Rectal smooth muscle tissue (tissue), 1 donor: Measurements from ENCODE around the gene CORIN.

ENCODE experiments used
- H3K27ac ChIP-seq: one replicate; pipeline ENCODE4 v1.7.0; 2013; ENCODE audit warnings: low read depth, low read length, inconsistent platforms
- H3K27me3 ChIP-seq: one replicate; pipeline ENCODE4 v1.7.0; 2013; ENCODE audit warnings: low read length; ENCODE audit not compliant: control insufficient read depth, insufficient read depth
- H3K36me3 ChIP-seq: one replicate; pipeline ENCODE4 v1.7.0; 2013; ENCODE audit warnings: low read length; ENCODE audit not compliant: control insufficient read depth, insufficient read depth
- H3K4me1 ChIP-seq: one replicate; pipeline ENCODE4 v1.7.0; 2013; ENCODE audit warnings: low read length; ENCODE audit not compliant: control insufficient read depth, insufficient read depth
- H3K4me3 ChIP-seq: one replicate; pipeline ENCODE4 v1.7.0; 2013; ENCODE audit warnings: low read length
- H3K9ac ChIP-seq: one replicate; pipeline ENCODE4 v1.7.0; 2013; ENCODE audit warnings: low read length

CORIN gene

DNA sequence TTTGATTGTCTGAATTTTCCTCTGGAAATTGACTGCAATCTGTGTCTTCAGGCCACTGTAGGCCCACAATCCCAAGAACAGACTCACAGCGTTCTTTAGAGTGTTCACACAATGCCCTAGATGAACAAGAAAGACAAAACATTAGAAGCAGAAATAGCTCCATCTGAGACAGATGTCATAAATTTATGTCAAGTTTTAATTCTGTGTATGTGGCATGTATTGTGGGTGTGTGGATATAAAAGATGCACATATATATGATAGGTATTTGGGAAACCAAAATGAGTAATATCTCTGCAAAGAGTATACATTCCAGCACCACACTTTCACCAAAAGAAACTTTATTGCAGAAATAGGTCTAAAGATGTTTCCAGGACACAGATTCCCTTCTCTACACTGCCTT, 176.1 kb downstream of the CORIN start:
- H3K36me3 ChIP-seq: no peaks in the 10 kb centered on the region
- no peak overlapping the region for H3K9ac ChIP-seq
- H3K4me3 ChIP-seq: no peak overlapping the region
- H3K27me3 ChIP-seq: no peaks in the 10 kb centered on the region
- H3K27ac ChIP-seq: no peak overlapping the region
- no peaks in the 10 kb centered on the region for H3K4me1 ChIP-seq

DNA sequence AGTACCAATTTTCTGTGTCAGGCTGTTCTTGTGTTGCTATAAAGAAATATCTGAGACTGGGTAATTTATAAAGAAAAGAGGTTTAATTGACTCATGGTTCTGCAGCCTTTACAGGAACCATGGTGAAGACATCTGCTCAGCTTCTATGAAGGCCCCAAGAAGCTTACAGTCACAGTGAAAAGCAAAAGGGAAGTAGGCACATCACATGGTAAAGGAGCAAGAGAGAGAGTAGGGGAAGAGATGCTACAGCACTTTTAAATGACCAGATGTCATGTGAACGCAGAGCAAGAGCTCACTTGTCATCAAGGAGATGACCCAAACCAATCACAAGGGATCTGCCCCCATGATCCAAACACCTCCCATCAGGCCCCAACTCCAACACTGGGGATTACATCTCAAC, 178.5 kb downstream of the CORIN start:
- Histone ChIP-seq H3K9ac (no peak overlapping the region), H3K27me3 (no peaks in the 10 kb centered on the region), H3K4me1 (no peaks in the 10 kb centered on the region), H3K36me3 (no peaks in the 10 kb centered on the region), H3K27ac (no peak overlapping the region), H3K4me3 (no peak overlapping the region)

DNA sequence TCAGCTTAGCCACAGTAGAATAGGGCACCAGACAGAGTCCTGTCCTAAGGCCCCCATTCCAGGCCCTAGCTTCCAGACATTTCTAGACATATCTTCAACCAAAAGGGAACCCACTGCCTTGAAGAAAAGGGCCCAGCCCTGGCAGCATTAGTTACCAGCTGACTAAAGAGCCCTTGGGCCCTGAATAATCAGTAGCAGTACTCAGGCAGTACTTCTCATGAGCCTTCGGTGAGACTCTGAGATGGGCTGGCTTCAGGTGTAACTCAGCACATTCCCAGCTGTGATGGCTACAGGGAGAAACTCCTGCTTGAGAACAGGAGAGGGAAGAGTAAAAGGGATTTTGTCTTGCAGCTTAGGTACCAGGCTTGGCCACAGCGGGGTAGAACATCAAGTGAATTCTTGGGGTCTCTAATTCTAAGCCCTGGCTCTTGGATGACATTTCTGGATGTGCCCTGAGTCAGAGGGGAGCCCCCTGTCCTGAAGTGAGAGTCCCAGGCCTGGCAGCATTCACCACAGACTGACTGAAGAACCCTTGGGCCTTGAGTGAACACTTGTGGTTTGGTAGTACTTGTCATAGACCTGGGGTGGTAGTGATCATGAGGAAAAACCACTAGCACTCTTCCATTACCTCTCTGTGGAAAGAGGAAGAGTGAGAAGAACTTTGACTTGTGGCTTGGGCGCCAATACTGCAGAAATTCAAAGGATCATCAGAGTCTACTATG, 182.7 kb downstream of the CORIN start:
- no peaks in the 10 kb centered on the region for H3K4me1 ChIP-seq
- H3K36me3 ChIP-seq: no peaks in the 10 kb centered on the region
- H3K27ac ChIP-seq: no peak overlapping the region
- no peak overlapping the region for H3K9ac ChIP-seq
- H3K27me3 ChIP-seq: no peaks in the 10 kb centered on the region
- no peak overlapping the region for H3K4me3 ChIP-seq

DNA sequence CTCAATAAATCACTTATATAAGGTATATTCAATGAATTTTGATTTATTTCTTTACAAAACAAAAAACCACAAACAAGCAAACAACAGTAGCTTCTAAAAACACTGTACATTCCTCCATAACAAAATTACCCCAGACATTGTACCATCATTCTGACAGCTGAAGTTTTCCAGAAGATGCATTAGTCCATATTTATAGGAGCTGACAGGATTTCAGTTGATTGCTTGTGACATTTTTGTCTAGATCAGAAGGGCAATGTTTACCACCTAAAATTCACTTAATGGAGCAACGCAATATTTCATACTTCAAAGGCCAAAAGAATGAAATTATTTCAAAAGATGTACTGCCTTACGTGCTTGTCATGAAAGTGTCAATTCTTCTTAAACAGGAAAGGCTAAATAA, 185.8 kb downstream of the CORIN start:
- Histone ChIP-seq H3K4me3 (no peak overlapping the region), H3K27me3 (no peaks in the 10 kb centered on the region), H3K36me3 (no peaks in the 10 kb centered on the region), H3K27ac (no peak overlapping the region), H3K9ac (no peak overlapping the region), H3K4me1 (no peaks in the 10 kb centered on the region)

DNA sequence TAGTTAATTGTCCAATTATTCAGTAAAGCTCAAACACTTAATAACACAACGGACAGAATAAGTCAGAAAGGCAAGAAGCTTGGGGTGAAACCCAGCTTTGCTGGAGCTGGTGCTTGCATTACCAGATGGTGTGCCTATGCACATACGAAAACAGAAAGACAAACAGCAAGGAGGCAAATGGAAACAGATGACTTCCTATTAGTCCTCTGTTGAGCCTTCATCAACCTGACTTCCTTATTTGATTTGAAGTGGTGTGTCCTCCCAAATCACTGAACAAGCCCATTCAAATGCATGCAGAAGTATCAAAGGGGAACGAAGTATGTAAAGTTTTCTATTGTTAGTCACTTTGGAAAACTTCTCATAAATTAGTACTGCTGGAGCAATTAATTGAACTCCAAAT, 186.6 kb downstream of the CORIN start:
- H3K4me3 ChIP-seq: no peak overlapping the region
- H3K27ac ChIP-seq: no peak overlapping the region
- no peaks in the 10 kb centered on the region for H3K36me3 ChIP-seq
- H3K4me1 ChIP-seq: no peaks in the 10 kb centered on the region
- no peaks in the 10 kb centered on the region for H3K27me3 ChIP-seq
- H3K9ac ChIP-seq: no peak overlapping the region

DNA sequence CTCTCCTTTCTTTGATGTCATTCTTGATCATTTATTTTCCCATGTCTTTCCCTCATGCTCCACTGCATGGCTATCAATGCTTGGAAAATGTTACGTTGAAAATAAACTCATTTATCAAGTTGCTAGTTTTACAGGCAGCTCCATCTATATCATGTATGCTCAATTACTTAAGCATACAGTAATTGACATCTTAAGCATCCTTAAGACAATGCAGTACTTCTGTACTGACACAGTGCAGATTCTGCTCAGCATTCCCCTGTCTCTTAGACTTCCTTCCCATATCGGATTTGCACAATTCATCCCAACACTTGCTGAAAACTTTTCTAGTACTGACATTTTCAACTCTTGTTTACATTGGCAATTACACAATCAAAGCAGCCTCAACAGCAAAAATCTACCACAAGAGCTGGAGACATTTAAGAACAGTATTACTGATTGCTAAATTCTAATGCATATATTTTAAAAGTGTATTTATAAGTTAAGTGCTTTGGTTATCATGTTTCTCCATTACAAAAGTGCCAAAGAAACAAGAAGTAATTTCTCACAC, 187.2 kb downstream of the CORIN start:
- Histone ChIP-seq H3K4me3 (no peak overlapping the region), H3K27me3 (no peaks in the 10 kb centered on the region), H3K9ac (no peak overlapping the region), H3K27ac (no peak overlapping the region), H3K4me1 (no peaks in the 10 kb centered on the region), H3K36me3 (no peaks in the 10 kb centered on the region)

DNA sequence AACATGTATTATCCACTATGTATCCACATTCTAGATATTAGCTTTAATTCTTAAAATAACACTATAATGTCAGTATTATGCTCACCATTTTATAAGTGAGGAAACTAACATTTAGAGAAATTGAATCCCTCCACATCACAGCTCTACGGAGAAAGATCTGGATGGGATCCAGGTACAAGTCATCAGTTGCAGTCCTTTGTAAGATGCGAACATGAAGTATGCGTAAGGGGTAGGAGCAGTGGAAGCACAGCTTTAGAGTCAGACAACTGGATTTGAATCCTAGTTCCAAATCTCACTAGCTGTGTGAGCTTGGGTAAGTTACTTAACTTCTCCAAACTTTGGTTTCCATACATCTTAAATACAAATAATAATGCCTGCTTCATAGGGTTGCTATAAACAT, 190.3 kb downstream of the CORIN start:
- Histone ChIP-seq H3K4me1 (no peaks in the 10 kb centered on the region), H3K9ac (no peak overlapping the region), H3K27me3 (no peaks in the 10 kb centered on the region), H3K36me3 (no peaks in the 10 kb centered on the region), H3K4me3 (no peak overlapping the region), H3K27ac (no peak overlapping the region)

DNA sequence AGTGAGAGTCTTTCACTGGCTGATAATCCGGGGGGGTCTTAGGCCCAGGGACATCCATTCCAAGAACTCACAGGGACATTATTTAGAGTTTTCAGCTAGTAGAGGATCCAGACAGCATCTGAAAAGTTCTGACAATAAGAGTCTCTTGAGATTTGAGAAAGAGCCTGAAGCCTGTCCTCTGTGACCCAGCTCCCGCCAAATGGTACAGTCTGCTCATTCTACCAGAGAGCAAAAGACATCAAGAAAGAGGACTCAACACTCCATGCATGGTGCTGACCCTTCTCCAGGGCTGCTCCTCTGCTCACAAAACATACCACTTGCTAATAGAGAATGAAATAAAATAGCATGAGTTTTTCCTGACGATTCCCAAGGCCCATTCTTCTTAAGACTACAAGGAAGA, 190.8 kb downstream of the CORIN start:
- Histone ChIP-seq H3K36me3 (no peaks in the 10 kb centered on the region), H3K9ac (no peak overlapping the region), H3K27ac (no peak overlapping the region), H3K27me3 (no peaks in the 10 kb centered on the region), H3K4me1 (no peaks in the 10 kb centered on the region), H3K4me3 (no peak overlapping the region)

DNA sequence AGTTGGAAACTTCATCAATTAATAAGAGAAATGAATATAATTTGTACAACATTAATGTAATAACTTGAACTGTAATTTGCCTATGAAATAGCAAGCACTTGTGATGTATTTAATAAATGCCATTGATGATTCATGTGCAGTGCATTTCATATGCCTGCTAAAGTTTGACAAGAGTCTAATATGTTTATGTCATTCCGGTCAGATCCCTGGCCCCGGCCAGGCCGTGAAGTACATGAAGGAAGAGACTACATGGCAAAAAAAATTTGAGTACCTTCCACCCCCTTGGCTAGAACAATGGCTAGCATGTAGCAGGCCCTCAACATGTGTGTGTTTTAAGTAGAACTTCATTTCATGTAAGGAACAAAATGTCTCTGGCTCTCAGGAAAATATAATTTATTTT, 191.5 kb downstream of the CORIN start:
- H3K9ac ChIP-seq: no peak overlapping the region
- H3K27me3 ChIP-seq: no peaks in the 10 kb centered on the region
- H3K36me3 ChIP-seq: no peaks in the 10 kb centered on the region
- H3K4me1 ChIP-seq: no peaks in the 10 kb centered on the region
- no peak overlapping the region for H3K27ac ChIP-seq
- no peak overlapping the region for H3K4me3 ChIP-seq

DNA sequence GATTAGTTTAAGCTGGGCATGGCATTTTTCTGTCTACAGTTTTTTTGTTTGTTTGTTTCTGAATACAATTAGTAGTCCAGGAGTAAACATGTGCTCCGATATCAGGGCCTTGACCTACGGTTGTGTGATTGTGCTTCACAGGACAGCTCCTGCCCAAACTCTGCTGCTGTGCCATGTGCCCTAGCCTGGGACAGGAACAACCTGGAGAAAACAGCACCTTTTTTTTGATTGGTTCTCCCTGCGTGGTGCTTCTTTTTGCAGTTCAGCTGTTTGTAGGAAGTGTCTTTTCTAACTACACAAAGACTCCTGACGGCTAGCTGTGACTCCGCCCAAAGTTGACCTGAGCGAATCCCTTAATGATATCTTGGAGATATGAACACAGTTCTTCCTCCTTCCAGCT, 194.0 kb downstream of the CORIN start:
- H3K4me1 ChIP-seq: no peaks in the 10 kb centered on the region
- no peaks in the 10 kb centered on the region for H3K27me3 ChIP-seq
- H3K4me3 ChIP-seq: no peak overlapping the region
- H3K9ac ChIP-seq: no peak overlapping the region
- H3K27ac ChIP-seq: no peak overlapping the region
- H3K36me3 ChIP-seq: no peaks in the 10 kb centered on the region

DNA sequence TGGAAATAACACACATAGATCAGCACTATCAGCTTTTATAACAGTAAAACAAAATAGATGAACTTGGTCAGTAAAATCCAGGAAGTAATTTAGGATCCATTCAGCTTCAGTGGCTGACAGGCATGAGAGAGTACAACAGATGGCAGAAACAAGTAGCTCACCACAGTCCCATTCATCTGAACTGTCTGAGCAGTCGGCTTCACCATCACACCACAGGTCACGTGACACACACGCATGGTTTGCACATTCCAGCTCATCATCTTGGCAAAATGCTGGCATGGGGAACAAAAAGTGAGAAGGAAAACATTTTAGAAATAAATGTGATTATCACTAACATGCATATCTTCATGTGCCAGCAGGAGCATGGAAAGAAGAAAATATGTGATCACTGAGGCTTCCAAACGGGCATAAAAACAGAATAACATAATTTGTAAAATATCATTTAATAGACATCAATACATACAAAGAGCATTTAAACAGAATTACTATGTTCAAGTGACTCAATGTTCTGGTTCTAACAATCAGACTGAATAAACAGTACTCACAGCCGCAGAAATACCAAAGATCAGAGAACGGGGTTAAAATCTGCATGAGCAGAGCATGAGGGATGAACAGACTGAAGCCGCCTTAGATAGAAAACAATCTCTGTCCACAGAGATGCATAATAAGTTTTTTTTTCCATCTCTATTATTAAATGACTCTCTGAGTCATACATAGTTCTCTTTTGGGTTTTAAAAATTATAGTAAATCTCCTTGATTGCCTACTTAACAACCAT, 194.7 kb downstream of the CORIN start:
- Histone ChIP-seq H3K27me3 (no peaks in the 10 kb centered on the region), H3K36me3 (no peaks in the 10 kb centered on the region), H3K4me1 (no peaks in the 10 kb centered on the region), H3K4me3 (no peak overlapping the region), H3K27ac (no peak overlapping the region), H3K9ac (no peak overlapping the region)

DNA sequence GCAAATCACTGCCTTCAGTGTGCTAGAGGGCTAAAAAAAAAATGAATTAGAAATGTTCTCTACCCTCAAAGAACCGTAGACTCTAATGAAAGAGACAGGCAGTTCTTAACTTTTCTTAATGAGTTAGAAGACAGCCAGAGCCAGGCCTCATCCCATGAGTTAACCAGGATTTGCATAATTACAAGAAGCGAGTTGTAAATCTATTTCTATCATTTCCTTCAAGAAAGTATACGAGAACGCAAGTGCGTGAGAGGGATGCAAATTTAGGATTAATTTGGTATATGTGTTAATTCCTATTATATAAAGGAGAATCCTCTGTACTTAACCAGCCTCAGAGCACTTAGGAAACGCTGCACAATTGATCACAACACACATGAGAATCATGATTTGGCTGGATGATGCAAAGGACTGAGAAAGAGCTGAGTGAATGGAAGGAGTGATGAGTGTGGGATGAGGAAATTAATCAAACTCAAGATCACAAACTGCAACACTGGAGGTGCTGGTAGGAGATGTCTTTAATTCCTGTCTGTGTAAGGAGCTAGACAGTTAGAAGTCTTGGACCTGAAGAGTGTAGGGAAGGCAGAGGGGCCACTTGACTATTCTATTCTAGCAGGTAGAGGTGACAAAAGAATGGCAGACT, 195.6 kb downstream of the CORIN start:
- H3K36me3 ChIP-seq: no peaks in the 10 kb centered on the region

More for the DNA sequence above, 195.6 kb downstream of the CORIN start:
- no peaks in the 10 kb centered on the region for H3K4me1 ChIP-seq
- H3K9ac ChIP-seq: no peak overlapping the region
- no peaks in the 10 kb centered on the region for H3K27me3 ChIP-seq
- H3K4me3 ChIP-seq: no peak overlapping the region
- no peak overlapping the region for H3K27ac ChIP-seq
